T-cell (primary cell): ENCODE results near the gene TEX44. TPM values are rescaled to one million over a fixed set of nuclear protein-coding genes. Genes with fewer than 3 reads are reported as not detected.
"Not testable (repeated sequence)": the region's sequence is repeated elsewhere in the genome, so short reads cannot be mapped to it uniquely, and the experiment has no call there.

Experiments
- ATAC-seq, 4 experiments: fragments of 200-7000 bp in 3 of 4; fragments of 150-1000 bp in 1 of 4; cut with Tn5 transposase; replicated peaks in 1 of 4; 1 replicate in 3 of 4; 2 replicates in 1 of 4; pipeline ENCODE4 v1.10.0; 2021; ENCODE audit warnings: moderate library complexity in 3 of 4, mild to moderate bottlenecking in 2 of 4, moderate number of reproducible peaks in 1 of 4
- CTCF ChIA-PET, 2 donors: fragments of 300-600 bp; sonication (Branson Sonifier 250); formaldehyde crosslinking; loops; one replicate each; lab custom pipeline; 2022; ENCODE audit warnings: antibody characterized with exemption in 2 of 2; lab: Charles Lee
- POLR2A ChIA-PET, 2 donors: fragments of 300-600 bp; sonication (Branson Sonifier 250); formaldehyde crosslinking; loops; one replicate each; lab custom pipeline; 2022; ENCODE audit warnings: antibody characterized with exemption in 2 of 2; lab: Charles Lee
- DNase-seq, 35 experiments: peaks; one replicate each; pipeline versions ENCODE4 v3.0.0 to v3.0.0-alpha.2; 2013 to 2023
- H3K27ac ChIP-seq: one replicate; pipeline ENCODE4 v1.5.1; 2013; ENCODE audit warnings: low read length
- H3K27me3 ChIP-seq, 2 experiments: replicated peaks in 1 of 2; 1 replicate in 1 of 2; 2 replicates in 1 of 2; pipeline versions ENCODE4 v1.6.1 to v1.7.0; 2013; ENCODE audit warnings: low read length in 1 of 2, mixed read lengths in 1 of 2; ENCODE audit not compliant: control insufficient read depth in 2 of 2, insufficient read depth in 2 of 2; ENCODE audit errors: extremely low read depth in 1 of 2
- H3K36me3 ChIP-seq, 2 donors: 1 replicate in 1 of 2; 2 replicates in 1 of 2; pipeline versions ENCODE4 v1.6.1 to v1.7.0; 2013; ENCODE audit warnings: low read length in 1 of 2; ENCODE audit not compliant: control insufficient read depth in 2 of 2, insufficient read depth in 1 of 2; ENCODE audit errors: extremely low read depth in 1 of 2
- H3K4me1 ChIP-seq, 2 experiments: 1 replicate in 1 of 2; 2 replicates in 1 of 2; pipeline versions ENCODE4 v1.6.1 to v1.7.0; 2013; ENCODE audit warnings: low read length in 2 of 2, mixed read lengths in 1 of 2; ENCODE audit not compliant: insufficient read depth in 2 of 2, control insufficient read depth in 1 of 2; ENCODE audit errors: extremely low read depth in 1 of 2
- H3K4me3 ChIP-seq, 2 donors: 1 replicate in 1 of 2; 2 replicates in 1 of 2; pipeline versions ENCODE4 v1.5.1 to v1.7.0; 2013; ENCODE audit warnings: mild to moderate bottlenecking in 2 of 2, low read length in 1 of 2, moderate library complexity in 1 of 2; ENCODE audit not compliant: control insufficient read depth in 1 of 2; ENCODE audit errors: extremely low read depth in 1 of 2
- H3K9me3 ChIP-seq: 2 replicates; pipeline ENCODE4 v1.7.0; 2013
- H3K27ac Mint-ChIP-seq, 2 donors: one replicate each; pipeline ENCODE4 v1.8.0; 2020 to 2021; ENCODE audit warnings: mild to moderate bottlenecking in 2 of 2, mixed read lengths in 2 of 2
- H3K27me3 Mint-ChIP-seq, 2 donors: one replicate each; pipeline ENCODE4 v1.8.0; 2021 to 2022; ENCODE audit warnings: mixed read lengths in 2 of 2
- H3K36me3 Mint-ChIP-seq: one replicate; pipeline ENCODE4 v1.8.0; 2021; ENCODE audit warnings: mixed read lengths
- H3K4me1 Mint-ChIP-seq, 3 donors: one replicate each; pipeline ENCODE4 v1.8.0; 2020 to 2022; ENCODE audit warnings: mixed read lengths in 3 of 3, mild to moderate bottlenecking in 1 of 3
- H3K4me3 Mint-ChIP-seq, 3 donors: one replicate each; pipeline ENCODE4 v1.8.0; 2020 to 2022; ENCODE audit warnings: mild to moderate bottlenecking in 3 of 3, mixed read lengths in 3 of 3, moderate library complexity in 3 of 3
- H3K9me3 Mint-ChIP-seq, 3 donors: one replicate each; pipeline ENCODE4 v1.8.0; 2020 to 2022; ENCODE audit warnings: mixed read lengths in 3 of 3
- WGBS: methylation state at CpG from one replicate; pipeline ENCODE4 v1.1.5; 2013; ENCODE audit warnings: missing lambda C conversion rate; ENCODE audit not compliant: insufficient coverage; 5-methylcytosine and 5-hydroxymethylcytosine counted together
- total RNA-seq, 35 experiments: library from RNA in 6 of 35; stranded (reverse) in 6 of 35; fragments of 120-200 nt in 1 of 35; gene quantifications; one replicate each; pipeline versions ENCODE4 v1.2.1 to v1.2.4 and lab custom pipeline; 2013 to 2026

The TEX44 gene
- total RNA-seq, 5 donors from 2014 or later (not counting 1 experiment from before 2014, with no cell fraction given): not detected

GRCh38 chr2:231575612-231576256 lies 16.9 kb upstream of the TEX44 start:
- Mint-ChIP-seq H3K4me3 (no peak overlapping the region), H3K27me3 (peaks cover 0 to 5% of the 10 kb centered on the region in 2 donors), H3K4me1 (no peaks in the 10 kb centered on the region), H3K9me3 (peaks cover 0 to 10% (median 0%) of the 10 kb centered on the region in 3 donors), H3K36me3 (no peaks in the 10 kb centered on the region), H3K27ac (no peak overlapping the region)
- Histone ChIP-seq H3K36me3 (no peaks in the 10 kb centered on the region), H3K4me3 (no peak overlapping the region), H3K4me1 (peaks cover 0 to 9% of the 10 kb centered on the region in 2 experiments), H3K27ac (no peak overlapping the region), H3K27me3 (peaks cover 0 to 11% of the 10 kb centered on the region in 2 experiments), H3K9me3 (no peaks in the 10 kb centered on the region)
- CTCF ChIA-PET: interaction anchor here in 1 of 2 donors (0.5 kb wide), 1 partner anchor 12 kb away, joined by 3 read pairs; no protein-coding TSS in a partner anchor
- POLR2A ChIA-PET: interaction anchor here in 1 of 2 donors (0.7 kb wide), 1 partner anchor 10 kb away, joined by 4 read pairs; no protein-coding TSS in a partner anchor
- 81% methylated on average over 3 of the region's 10 CpGs for WGBS
- ATAC-seq (no peak), DNase-seq (no peak)

- Histone ChIP-seq H3K27ac (no peak overlapping the region), H3K27me3 (peaks cover 0 to 11% of the 10 kb centered on the region in 2 experiments), H3K4me1 (peaks cover 0 to 9% of the 10 kb centered on the region in 2 experiments), H3K4me3 (no peak overlapping the region), H3K36me3 (no peaks in the 10 kb centered on the region), H3K9me3 (no peaks in the 10 kb centered on the region)
- H3K36me3 Mint-ChIP-seq: no peaks in the 10 kb centered on the region
- POLR2A ChIA-PET: no interaction called here
- CTCF ChIA-PET: no interaction called here
- no peak overlapping the region for H3K4me3 Mint-ChIP-seq
- ATAC-seq (no peak), DNase-seq (no peak)
- H3K4me1 Mint-ChIP-seq: no peaks in the 10 kb centered on the region
- 100% methylated on average over 1 of the region's 4 CpGs for WGBS
- peaks cover 0 to 10% (median 0%) of the 10 kb centered on the region in 3 donors for H3K9me3 Mint-ChIP-seq
- H3K27me3 Mint-ChIP-seq: peaks cover 0 to 5% of the 10 kb centered on the region in 2 donors
- no peak overlapping the region for H3K27ac Mint-ChIP-seq
Observed at GRCh38 chr2:231576465-231576864, 16.2 kb upstream of the TEX44 start.

DNA sequence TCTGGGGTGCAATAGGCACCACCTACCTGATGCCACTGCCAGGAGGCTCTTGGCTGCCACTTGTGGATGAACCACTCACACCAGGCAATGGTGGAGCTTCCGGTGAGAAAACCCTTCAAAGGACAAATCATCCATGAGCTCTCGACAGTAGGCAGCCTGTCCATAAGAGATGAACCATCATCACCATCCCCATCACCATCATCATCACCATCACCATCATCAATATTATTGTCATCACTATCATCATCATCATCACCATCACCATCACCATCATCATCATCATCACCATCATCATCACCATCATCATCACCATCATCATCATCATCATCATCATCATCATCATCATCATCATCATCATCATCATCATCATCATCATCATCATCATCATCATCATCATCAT lies 14.0 kb upstream of the TEX44 start:
- H3K36me3 Mint-ChIP-seq, H3K27ac ChIP-seq, H3K4me3 ChIP-seq, DNase-seq, H3K27me3 Mint-ChIP-seq, ATAC-seq, H3K27ac Mint-ChIP-seq, H3K36me3 ChIP-seq, H3K4me1 ChIP-seq, H3K9me3 ChIP-seq, POLR2A ChIA-PET, H3K4me3 Mint-ChIP-seq, H3K4me1 Mint-ChIP-seq: not testable (repeated sequence)
- WGBS: 100% methylated on average over 2 of the region's 2 CpGs
- peaks cover 0 to 10% (median 0%) of the 10 kb centered on the region in 3 donors for H3K9me3 Mint-ChIP-seq
- CTCF ChIA-PET: interaction anchor here in 1 of 2 donors (0.9 kb wide), 1 partner anchor 136 kb away, joined by 3 read pairs; no protein-coding TSS in a partner anchor
- peaks cover 0 to 11% of the 10 kb centered on the region in 2 experiments for H3K27me3 ChIP-seq

DNA sequence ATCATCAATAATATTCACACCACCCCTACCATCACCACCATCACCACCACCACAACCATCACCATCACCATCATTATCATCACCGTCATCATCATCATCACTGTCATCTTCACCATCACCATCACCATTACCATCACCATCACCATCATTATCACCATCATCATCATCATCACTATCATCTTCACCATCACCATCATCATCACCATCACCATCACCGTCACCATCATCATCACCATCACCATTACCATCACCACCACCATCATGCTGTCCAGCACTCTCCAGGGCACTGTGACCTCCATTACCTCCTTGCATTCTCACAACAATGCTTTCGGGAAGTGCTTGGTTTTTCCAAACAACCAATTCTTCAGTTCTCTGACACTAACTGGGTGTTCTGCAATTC lies 13.1 kb upstream of the TEX44 start:
- no peak overlapping the region for H3K4me3 Mint-ChIP-seq
- H3K4me1 Mint-ChIP-seq: no peaks in the 10 kb centered on the region
- Histone ChIP-seq H3K27me3 (peaks cover 0 to 8% of the 10 kb centered on the region in 2 experiments), H3K27ac (no peak overlapping the region), H3K4me1 (peaks cover 0 to 9% of the 10 kb centered on the region in 2 experiments), H3K9me3 (no peaks in the 10 kb centered on the region), H3K36me3 (no peaks in the 10 kb centered on the region), H3K4me3 (no peak overlapping the region)
- WGBS: 73% methylated on average over 3 of the region's 3 CpGs
- DNase-seq (no peak), ATAC-seq (no peak)
- H3K27me3 Mint-ChIP-seq: peaks cover 0 to 5% of the 10 kb centered on the region in 2 donors
- ChIA-PET CTCF (no interaction called here), POLR2A (no interaction called here)
- no peak overlapping the region for H3K27ac Mint-ChIP-seq
- no peaks in the 10 kb centered on the region for H3K36me3 Mint-ChIP-seq
- peaks cover 0 to 10% (median 0%) of the 10 kb centered on the region in 3 donors for H3K9me3 Mint-ChIP-seq

GRCh38 chr2:231581328-231581727 lies 11.3 kb upstream of the TEX44 start:
- Mint-ChIP-seq H3K4me1 (no peaks in the 10 kb centered on the region), H3K27ac (no peak overlapping the region), H3K4me3 (no peak overlapping the region), H3K27me3 (peaks cover 0 to 5% of the 10 kb centered on the region in 2 donors), H3K9me3 (peaks cover 0 to 10% (median 0%) of the 10 kb centered on the region in 3 donors), H3K36me3 (no peaks in the 10 kb centered on the region)
- Histone ChIP-seq H3K4me3 (no peak overlapping the region), H3K27me3 (peaks cover 0 to 5% of the 10 kb centered on the region in 2 experiments), H3K9me3 (no peaks in the 10 kb centered on the region), H3K4me1 (peaks cover 0 to 1% of the 10 kb centered on the region in 2 experiments), H3K27ac (no peak overlapping the region), H3K36me3 (no peaks in the 10 kb centered on the region)
- ChIA-PET POLR2A (no interaction called here), CTCF (no interaction called here)
- DNase-seq (no peak), ATAC-seq (no peak)
- 73% methylated on average over 3 of the region's 4 CpGs for WGBS

GRCh38 chr2:231583982-231584381 lies 8.7 kb upstream of the TEX44 start:
- ChIA-PET CTCF (no interaction called here), POLR2A (no interaction called here)
- Histone ChIP-seq H3K4me1 (no peaks in the 10 kb centered on the region), H3K9me3 (no peaks in the 10 kb centered on the region), H3K36me3 (no peaks in the 10 kb centered on the region), H3K4me3 (no peak overlapping the region), H3K27me3 (peaks cover 0 to 3% of the 10 kb centered on the region in 2 experiments), H3K27ac (no peak overlapping the region)
- no peak overlapping the region for H3K27ac Mint-ChIP-seq
- DNase-seq (no peak), ATAC-seq (no peak)
- no peaks in the 10 kb centered on the region for H3K4me1 Mint-ChIP-seq
- H3K27me3 Mint-ChIP-seq: peaks cover 0 to 5% of the 10 kb centered on the region in 2 donors
- 86% methylated on average over 8 of the region's 11 CpGs for WGBS
- no peaks in the 10 kb centered on the region for H3K36me3 Mint-ChIP-seq
- no peak overlapping the region for H3K4me3 Mint-ChIP-seq
- peaks cover 0 to 5% (median 0%) of the 10 kb centered on the region in 3 donors for H3K9me3 Mint-ChIP-seq
